SU-DHL-6 (cell line): ENCODE results near the gene ACOT12.

ENCODE experiments used
- H2AFZ ChIP-seq: fragments of 200-600 bp; sonication (generic); 2 replicates; pipeline ENCODE4 v1.6.1; 2014; ENCODE audit warnings: low read depth, mild to moderate bottlenecking, moderate library complexity, mixed read lengths, antibody characterized with exemption, low read length; ENCODE audit not compliant: severe bottlenecking
- H3F3A ChIP-seq: fragments of 200-600 bp; shearing (Covaris generic); 2 replicates; pipeline ENCODE4 v1.6.0; 2016; ENCODE audit warnings: antibody characterized with exemption, mild to moderate bottlenecking; ENCODE audit not compliant: insufficient read depth
- H3K27ac ChIP-seq: fragments of 200-600 bp; sonication (generic); 2 replicates; pipeline ENCODE4 v1.5.1; 2016; ENCODE audit warnings: low read depth, mild to moderate bottlenecking, low read length, moderate library complexity, mixed read lengths
- H3K27me3 ChIP-seq: fragments of 200-600 bp; sonication (generic), shearing (Covaris generic); 2 replicates; pipeline ENCODE4 v1.6.0; 2014; ENCODE audit warnings: mild to moderate bottlenecking, low read length
- H3K36me3 ChIP-seq: fragments of 200-600 bp; sonication (generic); 2 replicates; pipeline ENCODE4 v1.6.1; 2014; ENCODE audit warnings: mild to moderate bottlenecking, low read length, mixed read lengths
- H3K4me2 ChIP-seq: fragments of 300-600, 200-600 bp; shearing (Covaris generic), sonication (generic); 2 replicates; pipeline ENCODE4 v1.6.0; 2014; ENCODE audit warnings: low read length, low read depth, mild to moderate bottlenecking; ENCODE audit not compliant: poor library complexity, severe bottlenecking
- H3K4me3 ChIP-seq: fragments of 200-600 bp; sonication (generic); 2 replicates; pipeline ENCODE4 v1.5.1; 2014; ENCODE audit warnings: antibody characterized with exemption, low read length, mild to moderate bottlenecking, mixed read lengths; ENCODE audit not compliant: insufficient read depth, poor library complexity, severe bottlenecking
- H3K79me2 ChIP-seq: fragments of 200-600 bp; sonication (generic); 2 replicates; pipeline ENCODE4 v1.6.1; 2014; ENCODE audit warnings: mild to moderate bottlenecking, low read length, moderate library complexity; ENCODE audit not compliant: insufficient read depth
- H3K9ac ChIP-seq: fragments of 200-600 bp; sonication (generic); 2 replicates; pipeline ENCODE4 v1.7.0; 2014; ENCODE audit warnings: mild to moderate bottlenecking, low read length
- H3K9me2 ChIP-seq: fragments of 200-600 bp; sonication (generic); replicated peaks from 2 replicates; pipeline ENCODE4 v1.6.1; 2014; ENCODE audit warnings: low read length; ENCODE audit not compliant: insufficient read depth
- H3K9me3 ChIP-seq: fragments of 200-600 bp; sonication (generic); 2 replicates; pipeline ENCODE4 v1.6.1; 2014; ENCODE audit warnings: low read length, mixed read lengths; ENCODE audit not compliant: insufficient read depth
- H4K20me1 ChIP-seq: fragments of 200-600 bp; sonication (generic); 2 replicates; pipeline ENCODE4 v1.6.1; 2014; ENCODE audit warnings: low read depth, mild to moderate bottlenecking, antibody characterized with exemption, low read length, moderate library complexity, mixed read lengths
- CTCF ChIP-seq: fragments of 200-600 bp; sonication (generic); IDR thresholded peaks from one replicate; pipeline ENCODE4 v1.5.1; 2017; ENCODE audit warnings: antibody characterized with exemption, mild to moderate bottlenecking, low read length, moderate library complexity; ENCODE audit not compliant: insufficient read depth, poor library complexity, severe bottlenecking
- EZH2phosphoT487 ChIP-seq: fragments of 200-600 bp; sonication (generic), shearing (Covaris generic); conservative IDR thresholded peaks from 2 replicates; pipeline ENCODE4 v1.6.1; 2018; ENCODE audit warnings: mild to moderate bottlenecking, antibody characterized with exemption, low read length, moderate library complexity, mixed read lengths

Gene ACOT12

GRCh38 chr5:81400375-81400774, 6.4 kb upstream of the ACOT12 start:
- TF ChIP-seq EZH2phosphoT487: no peak
- TF ChIP-seq CTCF: no peak
- Histone ChIP-seq H3K4me2 (no peak overlapping the region), H3K36me3 (no peaks in the 10 kb centered on the region), H3K9ac (no peak overlapping the region), H3K27ac (no peak overlapping the region), H3K4me3 (no peak overlapping the region), H4K20me1 (no peaks in the 10 kb centered on the region), H3F3A (no peaks in the 10 kb centered on the region), H3K79me2 (no peaks in the 10 kb centered on the region), H3K9me3 (no peaks in the 10 kb centered on the region), H3K27me3 (no peaks in the 10 kb centered on the region), H3K9me2 (no peaks in the 10 kb centered on the region), H2AFZ (no peak overlapping the region)

- Histone ChIP-seq H3K79me2 (no peaks in the 10 kb centered on the region), H3K9me2 (no peaks in the 10 kb centered on the region), H3F3A (no peaks in the 10 kb centered on the region), H3K36me3 (no peaks in the 10 kb centered on the region), H3K4me2 (no peak overlapping the region), H3K9ac (no peak overlapping the region), H2AFZ (no peak overlapping the region), H3K9me3 (no peaks in the 10 kb centered on the region), H4K20me1 (no peaks in the 10 kb centered on the region), H3K27me3 (no peaks in the 10 kb centered on the region), H3K4me3 (no peak overlapping the region), H3K27ac (no peak overlapping the region)
- TF ChIP-seq EZH2phosphoT487 (no peak), CTCF (no peak)
Observed at GRCh38 chr5:81398741-81399140, 4.8 kb upstream of the ACOT12 start.

GRCh38 chr5:81397176-81397575, 3.2 kb upstream of the ACOT12 start:
- Histone ChIP-seq H3K4me3 (no peak overlapping the region), H3K9ac (no peak overlapping the region), H3K4me2 (no peak overlapping the region), H3K9me3 (no peaks in the 10 kb centered on the region), H3K27ac (no peak overlapping the region), H3K9me2 (no peaks in the 10 kb centered on the region), H2AFZ (no peak overlapping the region), H3K79me2 (no peaks in the 10 kb centered on the region), H3K36me3 (no peaks in the 10 kb centered on the region), H3F3A (no peaks in the 10 kb centered on the region), H4K20me1 (no peaks in the 10 kb centered on the region), H3K27me3 (no peaks in the 10 kb centered on the region)
- no peak for TF ChIP-seq CTCF
- TF ChIP-seq EZH2phosphoT487: no peak
